Body of pancreas (tissue), 4 donors: ENCODE measurements around the gene ZNF595.

ENCODE experiments used
- CTCF ChIP-seq, 7 experiments: fragments of 450-650 bp in 4 of 7; fragments of 200-600 bp in 3 of 7; sonication (generic) in 3 of 7; IDR thresholded peaks; one replicate each; pipeline ENCODE4 v1.5.1; 2016 to 2019; ENCODE audit warnings: antibody characterized with exemption in 7 of 7
- POLR2A ChIP-seq, 3 donors: fragments of 450-650 bp; IDR thresholded peaks; one replicate each; pipeline ENCODE4 v1.6.1; 2016; ENCODE audit warnings: antibody characterized with exemption in 3 of 3, mild to moderate bottlenecking in 2 of 3

DNA sequence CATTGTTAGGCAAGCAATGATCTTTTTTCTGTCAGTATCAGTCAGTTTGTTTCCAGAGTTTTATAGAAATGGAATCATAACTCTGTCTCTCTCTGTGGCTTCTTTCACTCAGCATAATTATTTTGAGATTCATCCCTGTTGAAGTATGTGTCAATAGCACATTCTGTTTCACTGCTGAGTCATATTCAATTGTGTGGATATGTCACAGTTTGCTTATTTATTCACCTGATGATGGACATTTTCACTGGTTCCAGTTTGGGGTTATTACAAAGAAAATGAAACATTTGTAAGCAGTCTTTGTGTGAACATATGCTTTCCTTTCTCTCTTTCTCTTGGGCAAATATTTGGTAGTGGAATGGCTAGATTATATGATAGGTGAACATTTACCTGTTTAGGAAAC is 61.0 kb downstream of the ZNF595 start:
- no peak for TF ChIP-seq CTCF (IDR thresholded peaks at IDR 0.05)
- no peak for TF ChIP-seq POLR2A (IDR thresholded peaks at IDR 0.05)
